Measurements from ENCODE around the gene KLHL30.

The KLHL30 gene

DNA sequence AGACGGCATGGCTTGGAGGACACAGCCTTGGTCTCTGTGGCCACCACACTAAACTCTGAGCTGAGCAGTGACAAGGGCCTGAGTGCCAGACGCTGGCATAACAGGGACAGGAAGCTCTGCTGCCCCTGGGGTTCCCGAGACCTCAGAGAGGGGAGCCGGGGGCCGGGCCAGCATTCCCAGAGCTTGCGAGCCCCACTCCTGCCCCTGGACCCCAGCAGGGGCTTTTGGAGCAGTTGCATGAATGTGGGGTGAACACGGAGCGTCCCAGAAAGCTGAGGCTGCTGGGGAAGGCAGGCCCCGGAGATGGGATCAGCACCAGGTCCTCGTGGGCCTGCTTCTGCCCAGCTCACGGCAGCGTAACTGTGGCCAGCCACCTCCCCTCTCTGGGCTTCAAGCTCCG, 12.7 kb downstream of the KLHL30 start:
- no peak for DNase-seq

DNA sequence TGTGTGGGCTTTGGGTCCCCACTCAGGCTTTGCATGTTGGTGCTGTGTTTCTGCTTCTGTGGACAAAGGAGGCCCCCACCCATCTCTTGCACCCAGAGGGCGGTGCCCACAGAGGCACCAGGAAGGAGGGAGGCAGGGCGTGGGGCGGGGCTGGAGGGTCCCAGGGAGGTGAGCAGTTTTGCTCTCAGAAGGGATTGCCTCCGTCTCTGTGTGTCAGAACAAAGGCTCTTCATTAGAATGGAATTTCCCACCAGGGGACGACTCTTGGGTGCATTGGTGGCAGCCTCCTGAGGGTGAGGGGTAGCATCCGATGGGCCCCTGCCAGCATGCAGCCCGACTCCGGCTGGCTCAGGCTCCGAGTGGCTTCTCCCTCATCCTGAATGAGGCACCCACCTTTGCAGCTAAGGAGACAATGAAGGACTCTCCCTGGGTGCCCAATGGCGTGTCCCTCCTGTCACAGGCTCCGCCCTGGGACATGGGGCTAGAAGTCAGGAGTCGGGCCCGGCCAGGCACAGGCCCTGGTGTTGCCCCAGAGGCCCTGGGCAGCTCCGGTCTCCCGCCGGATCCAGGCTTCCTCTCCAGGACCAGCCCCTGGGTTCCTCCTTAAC, 13.3 kb downstream of the KLHL30 start:
- DNase-seq = no peak

- DNase-seq = no peak
Observed at GRCh38 chr2:238152771-238153688, 14.6 kb downstream of the KLHL30 start.

DNA sequence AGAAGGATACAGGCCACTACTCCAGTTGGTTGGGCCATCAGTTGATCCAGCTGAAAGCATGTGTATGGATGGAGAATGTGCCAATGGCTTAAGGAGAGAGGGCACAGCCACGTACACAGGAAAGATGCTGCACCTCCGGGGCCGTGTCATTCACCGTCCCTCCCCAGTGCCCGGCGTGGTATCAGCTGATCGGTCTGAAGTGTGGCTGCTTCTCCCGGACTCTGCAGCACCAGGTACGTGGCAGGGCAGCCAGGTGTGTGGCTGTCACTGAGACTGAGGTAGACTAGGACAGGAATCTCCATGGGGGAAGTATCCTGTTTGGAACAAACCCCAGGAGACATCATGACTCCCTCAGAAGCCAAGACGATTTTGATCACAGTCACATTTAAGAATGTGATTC, 16.1 kb downstream of the KLHL30 start:
- DNase-seq = no peak

GRCh38 chr2:238155051-238155760, 16.7 kb downstream of the KLHL30 start:
- DNase-seq = no peak

DNA sequence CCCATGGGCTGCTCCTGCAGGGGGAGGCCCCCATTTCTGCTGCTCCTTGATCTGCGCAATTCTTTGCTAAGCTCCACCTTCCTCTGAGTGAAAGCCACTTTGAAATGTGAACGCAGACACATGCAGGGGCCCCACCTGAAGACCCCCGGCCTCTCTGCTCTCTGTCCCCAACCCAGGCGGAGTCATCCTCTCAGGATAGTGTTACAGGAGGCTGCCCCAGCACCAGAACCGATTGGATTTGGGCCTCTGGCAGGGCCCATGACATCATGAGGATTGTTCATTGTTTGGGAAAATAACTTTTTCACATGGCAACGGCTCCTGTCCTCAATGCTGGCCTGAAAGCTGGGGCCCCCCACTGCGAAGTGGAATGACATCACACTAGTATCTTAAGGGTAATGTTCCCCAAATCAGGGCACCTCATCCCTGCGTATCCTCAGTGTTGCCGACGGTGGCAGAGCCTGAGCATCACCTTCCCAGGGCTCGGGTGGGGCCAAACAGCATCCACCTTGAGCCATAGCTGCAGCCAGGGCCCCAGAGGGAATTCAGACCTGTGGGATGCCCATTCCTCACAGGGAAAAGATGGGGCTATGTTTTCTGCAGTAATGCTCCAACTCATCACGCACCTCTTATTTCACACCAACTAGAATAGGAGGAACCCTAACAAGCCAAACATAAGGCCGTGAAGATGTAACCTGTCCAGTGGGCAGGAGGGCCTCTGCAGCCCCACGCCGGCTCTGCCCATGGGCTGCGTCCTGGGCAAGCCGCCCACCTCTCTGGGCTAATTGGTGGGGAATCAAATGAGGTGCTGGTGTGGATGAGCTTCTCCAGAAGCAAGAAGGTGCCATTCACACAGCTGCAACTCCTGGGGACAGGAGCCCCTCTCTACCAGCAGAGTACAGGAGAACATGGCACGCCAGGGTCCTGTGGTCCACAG, 17.6 kb downstream of the KLHL30 start:
- no peak for DNase-seq

DNA sequence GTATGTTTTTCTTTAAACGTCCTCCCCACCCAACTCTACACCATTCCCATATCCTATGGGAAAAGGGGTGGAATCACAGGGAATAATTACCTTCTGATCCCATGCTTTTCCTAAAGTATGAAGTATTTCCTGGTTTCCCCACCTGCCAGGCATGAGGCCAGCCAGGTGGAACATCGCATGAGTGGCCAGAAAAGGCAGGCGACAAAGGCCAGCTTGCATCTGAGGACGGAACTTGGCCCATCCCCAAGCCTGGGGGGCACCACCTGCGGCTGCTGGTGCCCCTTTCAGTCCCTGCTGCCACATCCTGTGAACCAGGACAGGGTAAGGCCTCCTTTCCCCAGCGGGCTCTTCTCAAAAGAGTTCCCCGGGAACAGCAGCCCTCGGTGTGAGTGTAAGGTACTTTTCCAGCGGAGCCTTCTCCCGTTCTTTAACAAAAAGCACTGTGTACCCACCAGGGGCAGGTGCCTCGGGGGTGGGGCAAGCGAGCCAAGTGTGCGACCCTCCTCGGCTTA, 19.1 kb downstream of the KLHL30 start:
- DNase-seq = no peak

DNA sequence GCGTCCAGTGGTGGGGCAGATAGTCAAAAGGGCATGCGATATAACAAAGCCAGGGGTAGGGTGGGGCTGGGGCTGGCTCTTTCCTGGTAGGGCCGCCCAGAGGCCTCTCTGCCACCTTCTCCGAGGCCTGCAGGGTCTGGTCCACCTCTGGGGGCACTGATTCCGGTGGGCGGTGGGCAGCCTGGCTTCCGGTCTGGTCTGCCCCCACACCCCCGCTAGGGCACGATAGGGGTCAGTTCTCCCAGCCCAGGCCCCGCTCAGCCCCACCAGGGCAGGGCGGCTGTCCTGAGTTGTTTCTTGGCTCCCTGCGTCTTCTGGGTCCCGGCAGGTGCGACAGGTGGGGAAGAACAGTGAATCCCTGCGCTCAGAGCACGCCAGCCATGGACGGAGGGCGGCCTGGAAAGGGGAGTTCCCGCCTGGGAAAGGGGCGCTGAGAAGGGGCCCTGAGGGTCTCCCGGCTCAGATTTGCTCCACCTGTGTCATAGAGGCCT, 19.6 kb downstream of the KLHL30 start:
- DNase-seq = no peak

- no peak for DNase-seq
Observed at GRCh38 chr2:238158509-238159070, 20.1 kb downstream of the KLHL30 start, which contains the start of gene ERFE. Gene ERFE, plus strand, starts transcription at chr2:238158970. Its CDS starts 38 bp downstream, at chr2:238159008.

DNA sequence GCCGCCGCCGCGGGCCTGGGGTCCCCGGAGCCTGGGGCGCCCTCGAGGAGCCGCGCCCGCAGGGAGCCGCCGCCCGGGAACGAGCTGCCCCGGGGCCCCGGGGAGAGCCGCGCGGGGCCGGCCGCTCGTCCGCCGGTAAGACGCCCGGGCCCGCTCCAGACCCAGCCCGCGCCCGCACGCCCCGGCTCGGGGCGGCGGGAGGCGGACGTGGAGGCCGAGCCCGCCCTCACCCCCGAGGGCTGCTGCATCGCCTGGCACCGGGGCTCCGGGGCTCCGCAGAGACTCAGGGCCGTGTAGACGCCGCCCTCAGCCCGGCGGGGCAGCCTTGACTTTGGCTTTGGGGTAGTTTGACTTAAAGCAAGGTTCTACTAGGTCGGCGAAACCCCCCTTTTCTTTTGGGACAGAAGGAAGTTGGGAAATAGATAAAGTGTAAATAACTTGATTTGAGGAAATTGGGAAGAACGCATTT, 20.6 kb downstream of the KLHL30 start:
- no peak for DNase-seq

DNA sequence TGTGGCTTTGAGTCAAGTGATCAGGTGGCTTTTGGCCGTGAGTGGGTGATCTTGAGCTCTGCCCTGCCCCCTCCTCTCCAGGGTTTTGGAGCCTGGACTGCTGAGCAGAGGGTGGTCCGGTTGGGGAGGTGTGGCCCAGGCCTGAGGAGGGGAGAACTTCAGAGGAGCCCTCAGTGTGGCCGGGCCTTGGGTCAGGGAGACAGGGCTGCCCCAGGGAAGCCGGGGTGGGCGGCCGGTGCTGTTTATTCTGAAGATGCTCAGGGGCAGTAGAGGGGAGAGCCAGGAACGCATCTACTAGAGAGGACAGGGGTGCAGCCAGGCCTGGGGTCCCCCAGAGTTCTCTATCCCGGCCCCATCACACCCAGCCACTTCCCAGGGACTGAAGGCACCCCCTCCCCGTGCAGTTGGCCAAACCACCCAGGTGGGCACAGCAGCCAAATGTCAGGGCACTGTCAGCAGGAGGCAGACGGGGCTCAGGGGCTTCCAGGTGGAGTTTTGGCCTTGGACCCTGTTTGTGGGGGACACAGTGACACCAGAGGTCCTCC, 21.3 kb downstream of the KLHL30 start:
- DNase-seq = no peak

- DNase-seq = no peak
Observed at GRCh38 chr2:238160206-238161129, 22.0 kb downstream of the KLHL30 start.

DNA sequence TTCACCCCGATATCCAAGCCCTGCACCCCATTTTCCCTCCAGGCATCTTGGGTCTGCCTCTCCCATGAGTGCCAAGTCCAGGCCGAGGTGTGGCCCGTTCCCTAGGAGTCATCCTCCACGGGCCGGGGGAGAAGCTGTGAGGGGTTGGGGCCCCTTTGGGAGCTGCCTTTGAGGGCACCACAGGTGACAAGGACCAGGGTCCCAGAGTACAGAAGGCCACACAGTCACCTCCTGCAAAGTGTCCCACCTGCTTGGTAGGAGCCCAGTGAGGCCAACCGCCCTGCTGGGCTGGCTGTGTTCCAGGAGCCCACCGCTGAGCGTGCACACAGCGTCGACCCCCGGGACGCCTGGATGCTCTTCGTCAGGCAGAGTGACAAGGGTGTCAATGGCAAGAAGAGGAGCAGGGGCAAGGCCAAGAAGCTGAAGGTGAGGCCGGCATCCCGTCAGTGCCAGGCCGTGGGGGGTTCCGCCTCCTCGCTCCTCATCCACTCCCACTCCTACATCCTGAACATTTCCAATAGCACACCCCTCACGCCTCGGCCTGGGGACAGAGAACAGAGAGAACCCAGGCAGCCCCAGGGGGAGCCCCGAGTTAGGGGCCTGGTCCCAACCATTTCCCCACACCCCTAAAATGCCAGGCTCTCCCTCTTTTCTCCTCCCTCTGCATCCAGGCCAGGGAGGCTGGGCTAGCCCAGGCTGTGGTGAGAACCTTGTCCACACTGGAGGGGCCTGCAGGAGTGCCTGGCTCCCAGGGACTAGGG, 23.0 kb downstream of the KLHL30 start:
- no peak for DNase-seq

DNA sequence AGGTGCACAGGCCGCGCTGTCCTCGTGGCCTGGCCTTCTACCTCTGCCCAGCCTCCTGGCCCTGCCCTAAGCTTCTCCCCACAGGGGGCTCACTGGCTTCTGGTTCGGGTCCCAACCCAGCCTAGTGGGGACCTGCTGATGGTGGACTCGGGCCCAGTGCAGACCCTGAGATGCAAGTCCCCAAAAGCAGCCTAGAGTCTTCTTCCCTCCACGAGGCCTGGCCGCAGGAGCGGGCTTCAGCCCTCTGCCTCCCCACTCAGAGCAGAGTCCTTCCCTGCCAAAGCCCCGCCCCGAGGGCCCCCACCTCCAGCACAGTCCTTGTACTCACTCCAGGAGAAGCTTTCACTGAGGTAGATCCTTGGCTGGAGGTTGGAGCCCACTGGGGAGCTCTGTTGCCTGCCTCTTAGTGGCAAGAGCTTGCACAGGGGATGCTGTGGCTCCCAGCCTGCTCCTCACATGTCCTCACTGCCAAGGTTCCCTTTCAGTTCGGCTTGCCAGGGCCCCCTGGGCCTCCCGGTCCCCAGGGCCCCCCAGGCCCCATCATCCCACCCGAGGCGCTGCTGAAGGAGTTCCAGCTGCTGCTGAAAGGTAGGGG, 23.9 kb downstream of the KLHL30 start:
- no peak for DNase-seq

- DNase-seq = no peak
Observed at GRCh38 chr2:238162846-238163441, 24.5 kb downstream of the KLHL30 start.

GRCh38 chr2:238163481-238164198, 25.2 kb downstream of the KLHL30 start:
- no peak for DNase-seq

DNA sequence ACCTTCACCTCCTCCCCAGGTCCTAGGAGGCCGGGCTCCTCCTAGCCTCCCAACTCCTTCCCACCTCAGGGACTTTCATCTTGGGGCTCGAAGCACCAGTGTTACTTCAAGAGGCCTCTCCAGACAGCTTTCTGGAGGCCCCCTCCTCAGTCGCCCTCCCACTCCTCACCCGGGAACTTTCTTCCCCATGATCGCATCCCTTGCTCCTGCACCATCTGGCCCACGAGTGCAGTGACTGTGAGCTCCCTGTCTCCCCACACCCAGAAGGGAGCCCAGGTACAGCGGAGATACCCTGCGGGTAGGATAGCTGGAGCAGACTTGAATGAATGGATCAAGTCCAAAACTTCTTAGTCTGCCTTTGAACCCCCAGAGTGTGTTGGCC, 26.4 kb downstream of the KLHL30 start:
- DNase-seq = no peak

Data from CD4-positive, alpha-beta T cell treated with Interleukin-15 for 1 hour (primary cell).